Measurements from ENCODE around the gene GMPR2. TPM values are rescaled to one million over a fixed set of nuclear protein-coding genes. Genes with fewer than 3 reads are reported as not detected.
A peak's percentile ranks its signal among the peaks of the same experiment; 100 is the strongest.

GMPR2 gene
- total RNA-seq, 4 donors from 2014 or later = 25.4 to 49.7 (median 47.8) TPM

GRCh38 chr14:24259282-24260025, 26.7 kb downstream of the GMPR2 start:
- 64% methylated on average over 15 of the region's 16 CpGs for WGBS
- peaks cover 20% of the 10 kb centered on the region for H3K36me3 ChIP-seq
- H3K27ac ChIP-seq = peak overlapping the region; percentile 65
- DNase-seq (ENCODE audit: low spot score in 2 of 2) = peak in 1 of 2 donors; percentile 62
- no peak overlapping the region for H3K4me3 ChIP-seq
- TF ChIP-seq CTCF (IDR thresholded peaks at IDR 0.05) (no peak), POLR2AphosphoS5 (IDR thresholded peaks at IDR 0.05) (no peak), EP300 (IDR thresholded peaks at IDR 0.05) (no peak), POLR2A (IDR thresholded peaks at IDR 0.05) (no peak)
- no peaks in the 10 kb centered on the region for H3K9me3 ChIP-seq
- no peaks in the 10 kb centered on the region for H3K27me3 ChIP-seq
- peaks cover 26% of the 10 kb centered on the region for H3K4me1 ChIP-seq

GRCh38 chr14:24260026-24260779, 27.5 kb downstream of the GMPR2 start:
- Histone ChIP-seq H3K36me3 (peaks cover 16% of the 10 kb centered on the region), H3K9me3 (no peaks in the 10 kb centered on the region), H3K27ac (peak overlapping the region; percentile 50), H3K4me1 (peaks cover 33% of the 10 kb centered on the region), H3K4me3 (no peak overlapping the region), H3K27me3 (no peaks in the 10 kb centered on the region)
- TF ChIP-seq CTCF (IDR thresholded peaks at IDR 0.05) (no peak), POLR2AphosphoS5 (IDR thresholded peaks at IDR 0.05) (no peak), POLR2A (IDR thresholded peaks at IDR 0.05) (no peak), EP300 (IDR thresholded peaks at IDR 0.05) (no peak)
- no peak for DNase-seq (ENCODE audit: low spot score in 2 of 2)
- 87% methylated on average over 13 of the region's 16 CpGs for WGBS

DNA sequence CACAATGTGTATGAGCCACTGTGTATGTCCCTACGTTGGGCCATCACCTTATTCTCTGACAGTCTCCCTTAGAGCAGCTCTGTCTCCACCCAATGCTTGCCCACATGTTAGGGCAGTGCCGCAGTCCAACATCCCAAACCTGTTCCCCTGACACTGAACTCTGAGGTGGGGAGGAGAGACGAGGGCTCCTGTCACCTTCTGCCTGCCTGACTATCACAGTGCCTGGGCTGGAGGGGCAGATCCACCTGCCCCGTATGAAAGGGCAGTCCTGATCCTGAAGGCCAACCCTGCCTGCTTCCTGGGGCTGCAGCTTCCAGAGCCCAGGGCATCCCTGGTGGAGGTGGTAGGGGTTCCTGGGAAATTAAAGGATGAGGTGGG, 28.0 kb downstream of the GMPR2 start:
- WGBS = 61% methylated on average over 4 of the region's 4 CpGs
- peaks cover 33% of the 10 kb centered on the region for H3K4me1 ChIP-seq

GRCh38 chr14:24261256-24261968, 28.7 kb downstream of the GMPR2 start:
- Histone ChIP-seq H3K36me3 (peaks cover 17% of the 10 kb centered on the region), H3K4me1 (peaks cover 33% of the 10 kb centered on the region), H3K27me3 (no peaks in the 10 kb centered on the region), H3K4me3 (no peak overlapping the region), H3K27ac (peak overlapping the region; percentile 24), H3K9me3 (no peaks in the 10 kb centered on the region)
- TF ChIP-seq CTCF (IDR thresholded peaks at IDR 0.05) (no peak), POLR2A (IDR thresholded peaks at IDR 0.05) (no peak), POLR2AphosphoS5 (IDR thresholded peaks at IDR 0.05) (no peak), EP300 (IDR thresholded peaks at IDR 0.05) (no peak)
- 91% methylated on average over 15 of the region's 20 CpGs for WGBS
- no peak for DNase-seq (ENCODE audit: low spot score in 2 of 2)

More for the DNA sequence above, 28.0 kb downstream of the GMPR2 start:
- H3K27me3 ChIP-seq = no peaks in the 10 kb centered on the region
- peaks cover 16% of the 10 kb centered on the region for H3K36me3 ChIP-seq
- TF ChIP-seq POLR2A (IDR thresholded peaks at IDR 0.05) (no peak), POLR2AphosphoS5 (IDR thresholded peaks at IDR 0.05) (no peak), CTCF (IDR thresholded peaks at IDR 0.05) (no peak), EP300 (IDR thresholded peaks at IDR 0.05) (no peak)
- H3K9me3 ChIP-seq = no peaks in the 10 kb centered on the region
- H3K27ac ChIP-seq = no peak overlapping the region
- H3K4me3 ChIP-seq = no peak overlapping the region
- no peak for DNase-seq (ENCODE audit: low spot score in 2 of 2)

DNA sequence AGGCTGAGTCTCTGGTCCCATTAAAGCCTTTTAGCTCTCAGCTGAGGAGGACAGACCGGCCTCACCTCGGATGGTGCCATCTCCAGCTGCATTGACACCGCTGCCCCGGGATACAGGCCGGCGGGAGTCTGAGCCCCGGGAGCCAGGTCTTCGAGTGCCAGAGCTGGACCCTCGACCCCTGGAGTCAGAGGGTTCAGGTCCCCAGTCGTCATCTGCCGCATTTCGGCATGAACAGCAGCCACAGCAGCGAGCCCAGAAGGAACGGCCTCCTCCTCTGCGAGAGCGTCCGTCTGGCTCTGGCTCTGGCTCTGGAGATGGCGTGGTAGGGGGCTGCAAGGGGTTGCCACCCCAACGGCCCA, 29.2 kb downstream of the GMPR2 start:
- H3K36me3 ChIP-seq = peaks cover 22% of the 10 kb centered on the region
- TF ChIP-seq CTCF (IDR thresholded peaks at IDR 0.05) (no peak), EP300 (IDR thresholded peaks at IDR 0.05) (no peak), POLR2AphosphoS5 (IDR thresholded peaks at IDR 0.05) (no peak), POLR2A (IDR thresholded peaks at IDR 0.05) (no peak)
- peaks cover 33% of the 10 kb centered on the region for H3K4me1 ChIP-seq

More for the DNA sequence above, 29.2 kb downstream of the GMPR2 start:
- no peak overlapping the region for H3K27ac ChIP-seq
- no peak for DNase-seq (ENCODE audit: low spot score in 2 of 2)
- H3K9me3 ChIP-seq = no peaks in the 10 kb centered on the region
- WGBS = no CpG with 5 or more reads among the region's 19 CpGs
- H3K27me3 ChIP-seq = no peaks in the 10 kb centered on the region
- H3K4me3 ChIP-seq = no peak overlapping the region

Data from suprapubic skin (tissue), 4 donors.